ENCODE results near the gene ACOX1.
A peak's percentile ranks its signal among the peaks of the same experiment; 100 is the strongest.

ACOX1 gene

GRCh38 chr17:75978938-75979704, at the start of gene ACOX1, which contains the start of gene TEN1:
Gene ACOX1 (minus strand): TSS chr17:75979166. CDS start chr17:75979073, 93 bp downstream.
Gene TEN1 (plus strand): TSS chr17:75979240. CDS start chr17:75986193, 6,953 bp downstream.
- peak; percentile 97 for DNase-seq

- no peak for DNase-seq
These were observed 48.3 kb upstream of the ACOX1 start, which contains the start of gene EVPL for GRCh38 chr17:76027159-76027839. Gene EVPL (minus strand): TSS chr17:76027306. CDS start chr17:76027198, 108 bp downstream.

- no peak for DNase-seq
These were observed 47.8 kb upstream of the ACOX1 start for GRCh38 chr17:76026714-76027158.

GRCh38 chr17:76025294-76025693, 46.3 kb upstream of the ACOX1 start:
- DNase-seq, result no peak

- no peak for DNase-seq
These were observed 45.4 kb upstream of the ACOX1 start for GRCh38 chr17:76024353-76024752.

- no peak for DNase-seq
These were observed 44.9 kb upstream of the ACOX1 start for GRCh38 chr17:76023900-76024237.

- no peak for DNase-seq
These were observed 44.3 kb upstream of the ACOX1 start for GRCh38 chr17:76022973-76023899.

- no peak for DNase-seq
These were observed 43.3 kb upstream of the ACOX1 start for GRCh38 chr17:76022285-76022684.

- DNase-seq, result no peak
These were observed 41.0 kb upstream of the ACOX1 start for GRCh38 chr17:76019833-76020467.

- DNase-seq, result no peak
These were observed 39.8 kb upstream of the ACOX1 start for GRCh38 chr17:76018801-76019200.

GRCh38 chr17:76018340-76018680, 39.3 kb upstream of the ACOX1 start:
- DNase-seq, result no peak

- DNase-seq, result no peak
These were observed 38.7 kb upstream of the ACOX1 start for GRCh38 chr17:76017481-76018339.

- DNase-seq, result no peak
These were observed 35.9 kb upstream of the ACOX1 start for GRCh38 chr17:76014925-76015261.

- DNase-seq, result peak; percentile 78
These were observed 35.3 kb upstream of the ACOX1 start for GRCh38 chr17:76014100-76014924.

- no peak for DNase-seq
These were observed 34.5 kb upstream of the ACOX1 start for GRCh38 chr17:76013377-76013932.

- DNase-seq, result no peak
These were observed 33.0 kb upstream of the ACOX1 start for GRCh38 chr17:76011951-76012350.

- no peak for DNase-seq
These were observed 31.1 kb upstream of the ACOX1 start for GRCh38 chr17:76009969-76010661.

GRCh38 chr17:76009447-76009846, 30.5 kb upstream of the ACOX1 start:
- DNase-seq, result no peak

- DNase-seq, result no peak
These were observed 29.9 kb upstream of the ACOX1 start for GRCh38 chr17:76008630-76009425.

Data from activated naive CD4-positive, alpha-beta T cell treated with Interleukin-2 at 50 U/mL for 16 hours (primary cell).